Esophagus squamous epithelium (tissue), 5 donors: ENCODE data around the gene NAV2. TPM values are rescaled to one million over a fixed set of nuclear protein-coding genes. Genes with fewer than 3 reads are reported as not detected.
"Not testable (repeated sequence)": the region's sequence is repeated elsewhere in the genome, so short reads cannot be mapped to it uniquely, and the experiment has no call there.

Experiments used
- DNase-seq: peaks from one replicate; lab custom pipeline; 2025; lab: John Stamatoyannopoulos, UW
- H3K27ac ChIP-seq, 4 donors: fragments of 200-600 bp; sonication (generic); one replicate each; pipeline ENCODE4 v1.5.1; 2016 to 2019; ENCODE audit warnings: mild to moderate bottlenecking in 1 of 4
- H3K27me3 ChIP-seq, 4 donors: fragments of 200-600 bp; sonication (generic); 1 replicate in 3 of 4; 2 replicates in 1 of 4; pipeline versions ENCODE4 v1.5.1 to v1.6.0; 2017 to 2021; ENCODE audit warnings: antibody characterized with exemption in 1 of 4
- H3K36me3 ChIP-seq, 3 donors: fragments of 200-600 bp; sonication (generic); one replicate each; pipeline ENCODE4 v1.5.1; 2016 to 2019
- H3K4me1 ChIP-seq, 3 donors: fragments of 200-600 bp; sonication (generic); one replicate each; pipeline ENCODE4 v1.5.1; 2017 to 2019
- H3K4me3 ChIP-seq, 4 donors: fragments of 200-600 bp; sonication (generic); 1 replicate in 3 of 4; 2 replicates in 1 of 4; pipeline ENCODE4 v1.5.1; 2016 to 2019; ENCODE audit warnings: mild to moderate bottlenecking in 2 of 4, moderate library complexity in 1 of 4
- H3K9me3 ChIP-seq, 3 donors: fragments of 200-600 bp; sonication (generic); one replicate each; pipeline ENCODE4 v1.5.1; 2016 to 2019
- POLR2A ChIP-seq, 4 donors: fragments of 450-650 bp; IDR thresholded peaks; one replicate each; pipeline ENCODE4 v1.6.1; 2017; ENCODE audit warnings: antibody characterized with exemption in 4 of 4, mild to moderate bottlenecking in 4 of 4, moderate library complexity in 3 of 4
- WGBS, 2 donors: methylation state at CpG; one replicate each; pipeline ENCODE4 v1.1.5; 2018; 5-methylcytosine and 5-hydroxymethylcytosine counted together
- intact Hi-C: fragments of 100-400 bp; cut with DNase I; formaldehyde crosslinking; loops from one replicate; pipeline ENCODE4 v1.15.0; 2022
- total RNA-seq, 4 donors: library from RNA; depleted of rRNA; stranded (reverse); fragments of >200 nt; gene quantifications; one replicate each; pipeline ENCODE4 v1.1.0, GENCODE V29; 2016
- TF ChIP-seq, protein P1 (sequence below), 6 experiments: fragments of 450-650 bp in 4 of 6; fragments of 200-600 bp in 2 of 6; sonication (generic) in 2 of 6; IDR thresholded peaks; one replicate each; pipeline ENCODE4 v1.5.1; 2016 to 2019; ENCODE audit warnings: antibody characterized with exemption in 6 of 6, mild to moderate bottlenecking in 4 of 6, moderate library complexity in 4 of 6
- donor health status: DM: yes; HTN: yes; CAD: no.

Gene NAV2
- total RNA-seq, 4 donors from 2014 or later = 4.9 to 19.1 (median 14.6) TPM

DNA sequence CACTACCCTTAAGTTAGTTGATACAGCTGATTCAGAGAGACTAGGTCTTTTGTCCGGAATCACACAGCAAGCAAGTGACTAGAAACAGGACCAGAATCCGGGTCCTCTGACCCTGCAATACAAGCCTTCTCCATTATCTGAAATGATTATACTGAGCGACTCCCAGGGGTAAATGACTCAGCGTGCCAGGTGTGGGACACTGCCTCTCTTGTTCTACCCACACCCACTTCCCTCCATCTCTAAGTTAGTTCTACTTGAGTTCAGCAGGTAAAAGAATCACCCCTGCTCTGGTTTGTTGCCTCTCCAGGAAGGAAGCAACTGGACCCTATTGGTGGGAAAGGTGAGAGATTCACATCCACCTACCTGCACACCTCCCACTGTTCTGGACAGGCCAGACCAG lies 290.7 kb downstream of the NAV2 start:
- no peak overlapping the region for H3K27ac ChIP-seq
- no peak for DNase-seq
- 71 to 86% methylated on average over 4 of the region's 4 CpGs for WGBS, 2 donors
- H3K27me3 ChIP-seq = no peaks in the 10 kb centered on the region
- H3K36me3 ChIP-seq = no peaks in the 10 kb centered on the region
- H3K4me3 ChIP-seq = no peak overlapping the region
- intact Hi-C loops = no loop called here
- H3K4me1 ChIP-seq = peaks cover 0 to 35% (median 2%) of the 10 kb centered on the region in 3 donors
- TF ChIP-seq, protein P1, sequence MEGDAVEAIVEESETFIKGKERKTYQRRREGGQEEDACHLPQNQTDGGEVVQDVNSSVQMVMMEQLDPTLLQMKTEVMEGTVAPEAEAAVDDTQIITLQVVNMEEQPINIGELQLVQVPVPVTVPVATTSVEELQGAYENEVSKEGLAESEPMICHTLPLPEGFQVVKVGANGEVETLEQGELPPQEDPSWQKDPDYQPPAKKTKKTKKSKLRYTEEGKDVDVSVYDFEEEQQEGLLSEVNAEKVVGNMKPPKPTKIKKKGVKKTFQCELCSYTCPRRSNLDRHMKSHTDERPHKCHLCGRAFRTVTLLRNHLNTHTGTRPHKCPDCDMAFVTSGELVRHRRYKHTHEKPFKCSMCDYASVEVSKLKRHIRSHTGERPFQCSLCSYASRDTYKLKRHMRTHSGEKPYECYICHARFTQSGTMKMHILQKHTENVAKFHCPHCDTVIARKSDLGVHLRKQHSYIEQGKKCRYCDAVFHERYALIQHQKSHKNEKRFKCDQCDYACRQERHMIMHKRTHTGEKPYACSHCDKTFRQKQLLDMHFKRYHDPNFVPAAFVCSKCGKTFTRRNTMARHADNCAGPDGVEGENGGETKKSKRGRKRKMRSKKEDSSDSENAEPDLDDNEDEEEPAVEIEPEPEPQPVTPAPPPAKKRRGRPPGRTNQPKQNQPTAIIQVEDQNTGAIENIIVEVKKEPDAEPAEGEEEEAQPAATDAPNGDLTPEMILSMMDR (IDR thresholded peaks at IDR 0.05) = no peak
- no peak for TF ChIP-seq POLR2A (IDR thresholded peaks at IDR 0.05)
- H3K9me3 ChIP-seq = no peaks in the 10 kb centered on the region

DNA sequence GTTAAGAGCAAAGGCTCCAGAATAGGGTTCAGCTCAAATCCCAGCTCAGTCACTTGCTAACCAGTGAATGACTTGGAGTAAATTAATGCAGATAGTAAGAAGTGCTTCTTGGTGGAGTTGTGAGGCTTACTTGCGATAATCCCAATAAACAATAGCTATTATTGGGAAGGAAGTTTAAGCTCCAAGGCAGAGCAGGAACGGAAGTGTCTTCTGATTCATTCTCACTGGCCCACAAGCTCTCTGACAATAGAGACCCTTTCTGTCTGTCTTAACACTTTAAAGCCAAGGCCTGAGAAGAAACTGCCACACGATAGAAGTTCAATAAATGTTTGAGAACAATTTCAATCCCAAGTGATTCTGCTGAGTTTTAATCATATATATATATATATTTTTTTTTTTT lies 292.2 kb downstream of the NAV2 start:
- no peaks in the 10 kb centered on the region for H3K36me3 ChIP-seq
- peaks cover 0 to 40% (median 3%) of the 10 kb centered on the region in 3 donors for H3K4me1 ChIP-seq
- no peak for DNase-seq
- H3K27ac ChIP-seq = no peak overlapping the region
- no peak overlapping the region for H3K4me3 ChIP-seq
- no peak for TF ChIP-seq POLR2A (IDR thresholded peaks at IDR 0.05)
- TF ChIP-seq, protein P1 (IDR thresholded peaks at IDR 0.05) = no peak
- no peaks in the 10 kb centered on the region for H3K9me3 ChIP-seq
- intact Hi-C loops = no loop called here
- no peaks in the 10 kb centered on the region for H3K27me3 ChIP-seq
- 72 to 80% methylated on average over 3 of the region's 3 CpGs for WGBS, 2 donors

DNA sequence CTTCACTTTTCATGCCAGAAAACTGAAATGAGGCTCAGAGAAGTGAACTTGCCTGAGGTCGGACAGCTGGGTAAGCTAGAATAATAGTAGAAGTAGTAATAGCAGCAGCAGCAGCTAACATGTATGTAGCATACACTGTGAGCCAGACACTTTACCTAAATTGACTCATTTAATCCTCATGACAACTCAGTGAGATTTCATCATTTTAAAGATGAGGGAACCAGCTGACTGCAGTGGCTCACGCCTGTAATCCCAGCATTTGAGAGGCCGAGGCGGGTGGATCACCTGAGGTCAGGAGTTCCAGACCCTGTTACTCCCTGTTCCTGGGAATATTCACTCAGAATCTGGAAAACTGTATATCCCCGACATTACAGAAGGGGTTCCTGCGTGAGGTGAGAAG lies 293.1 kb downstream of the NAV2 start:
- Histone ChIP-seq H3K27ac (no peak overlapping the region), H3K4me3 (no peak overlapping the region), H3K9me3 (no peaks in the 10 kb centered on the region), H3K4me1 (peaks cover 0 to 43% (median 3%) of the 10 kb centered on the region in 3 donors), H3K27me3 (no peaks in the 10 kb centered on the region), H3K36me3 (no peaks in the 10 kb centered on the region)
- whole genome bisulfite sequencing, 2 donors = 56 to 72% methylated on average over 6 of the region's 6 CpGs
- intact Hi-C loops = no loop called here
- TF ChIP-seq POLR2A (IDR thresholded peaks at IDR 0.05) = no peak
- TF ChIP-seq, protein P1 (IDR thresholded peaks at IDR 0.05) = no peak
- no peak for DNase-seq

DNA sequence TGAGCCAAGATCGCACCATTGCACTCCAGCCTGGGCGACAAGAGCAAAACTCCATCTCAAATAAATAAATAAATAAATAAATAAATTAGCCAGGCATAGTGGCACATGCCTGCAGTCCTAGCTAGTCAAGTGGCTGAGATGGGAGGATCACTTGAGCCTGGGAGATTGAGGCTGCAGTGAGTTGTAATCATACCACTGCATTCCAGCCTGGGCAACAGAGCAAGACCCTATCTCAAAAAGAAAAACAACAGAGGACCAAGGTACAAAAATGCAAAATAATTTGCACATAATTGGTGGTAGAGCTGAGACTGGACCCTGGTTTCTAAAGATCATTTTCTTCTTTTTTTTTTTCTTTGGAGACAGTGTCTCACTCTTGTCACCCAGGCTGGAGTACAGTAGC lies 294.0 kb downstream of the NAV2 start:
- WGBS, 2 donors = 96 to 100% methylated on average over 2 of the region's 2 CpGs
- peaks cover 0 to 50% (median 3%) of the 10 kb centered on the region in 3 donors for H3K4me1 ChIP-seq
- intact Hi-C loops, H3K9me3 ChIP-seq, H3K36me3 ChIP-seq, H3K4me3 ChIP-seq, H3K27ac ChIP-seq, H3K27me3 ChIP-seq, DNase-seq: not testable (repeated sequence)

DNA sequence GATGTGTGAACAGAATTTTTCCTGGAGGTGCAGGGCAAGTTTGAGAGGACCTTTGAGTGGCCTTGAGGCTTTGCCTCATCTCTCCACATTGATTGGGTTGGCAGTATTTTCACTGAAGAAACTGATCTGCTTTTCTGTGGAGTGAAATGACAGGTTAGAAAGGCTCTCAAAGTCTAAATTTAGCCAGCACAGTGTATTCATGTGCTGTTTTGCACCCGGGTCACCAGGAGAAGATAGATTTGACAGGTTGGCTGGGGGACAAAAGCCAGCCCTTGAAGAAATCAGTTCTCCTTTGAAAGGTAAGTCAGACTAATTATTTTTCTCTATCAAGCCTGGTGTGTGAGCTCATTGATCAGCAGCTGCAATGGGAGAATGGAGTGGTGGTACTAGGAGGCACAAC lies 294.7 kb downstream of the NAV2 start:
- WGBS, 2 donors = 83% methylated on average over 1 of the region's 1 CpG; no CpG with 5 or more reads in 1 of the 2 donors
- intact Hi-C loops = no loop called here

More for the DNA sequence above, 294.7 kb downstream of the NAV2 start:
- peak overlapping the region in 1 of 4 donors; percentile 51 for H3K27ac ChIP-seq
- no peaks in the 10 kb centered on the region for H3K9me3 ChIP-seq
- no peaks in the 10 kb centered on the region for H3K27me3 ChIP-seq
- H3K4me1 ChIP-seq = peaks cover 0 to 57% (median 3%) of the 10 kb centered on the region in 3 donors
- H3K4me3 ChIP-seq = no peak overlapping the region
- no peaks in the 10 kb centered on the region for H3K36me3 ChIP-seq
- no peak for DNase-seq
- TF ChIP-seq, protein P1 (IDR thresholded peaks at IDR 0.05) = no peak
- TF ChIP-seq POLR2A (IDR thresholded peaks at IDR 0.05) = no peak
